H54 (cell line): ENCODE data around the gene RAD51B.
"Not testable (repeated sequence)": the region's sequence is repeated elsewhere in the genome, so short reads cannot be mapped to it uniquely, and the experiment has no call there.

Source experiments
- DNase-seq: peaks from one replicate; pipeline ENCODE4 v3.0.0; 2011; ENCODE audit warnings: low spot score, mixed read lengths; ENCODE audit not compliant: insufficient read length
- FAIRE-seq: peaks from 3 replicates; lab custom pipeline; 2011; peaks lifted over from hg19 to GRCh38; lab: Jason Lieb, UNC
- POLR2A ChIP-seq: IDR thresholded peaks from 2 replicates; pipeline ENCODE4 v1.6.1; 2011; ENCODE audit warnings: low read depth, mild to moderate bottlenecking, low read length

RAD51B gene

DNA sequence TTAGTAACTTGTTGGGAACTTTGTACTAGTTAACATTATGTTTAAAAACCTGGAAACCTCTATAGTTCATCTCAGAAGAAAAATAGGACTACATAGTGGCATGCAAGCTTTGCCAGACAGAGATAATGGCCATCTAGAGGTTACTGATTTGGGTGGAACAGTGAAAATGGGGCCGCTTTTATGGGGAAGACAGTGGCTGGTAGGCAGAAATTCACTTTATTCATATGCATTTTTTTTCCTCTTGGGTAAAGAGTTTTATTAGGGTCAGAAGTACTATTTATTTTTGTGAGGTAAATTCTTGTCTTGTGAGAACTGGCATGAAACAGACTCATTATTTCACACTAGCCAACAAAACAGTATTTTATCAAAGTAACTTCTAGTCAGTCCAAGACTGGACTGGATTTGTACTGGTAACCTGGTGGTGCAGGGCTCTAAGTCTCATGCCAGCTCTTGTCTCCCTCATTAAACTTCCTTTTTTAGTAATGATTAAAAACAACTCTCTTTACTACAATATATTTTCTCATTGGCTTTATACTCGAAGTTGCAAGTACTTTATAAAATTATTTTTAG lies 345.8 kb downstream of the RAD51B start:
- FAIRE-seq, result no peak
- no peak for DNase-seq
- TF ChIP-seq POLR2A, result no peak

DNA sequence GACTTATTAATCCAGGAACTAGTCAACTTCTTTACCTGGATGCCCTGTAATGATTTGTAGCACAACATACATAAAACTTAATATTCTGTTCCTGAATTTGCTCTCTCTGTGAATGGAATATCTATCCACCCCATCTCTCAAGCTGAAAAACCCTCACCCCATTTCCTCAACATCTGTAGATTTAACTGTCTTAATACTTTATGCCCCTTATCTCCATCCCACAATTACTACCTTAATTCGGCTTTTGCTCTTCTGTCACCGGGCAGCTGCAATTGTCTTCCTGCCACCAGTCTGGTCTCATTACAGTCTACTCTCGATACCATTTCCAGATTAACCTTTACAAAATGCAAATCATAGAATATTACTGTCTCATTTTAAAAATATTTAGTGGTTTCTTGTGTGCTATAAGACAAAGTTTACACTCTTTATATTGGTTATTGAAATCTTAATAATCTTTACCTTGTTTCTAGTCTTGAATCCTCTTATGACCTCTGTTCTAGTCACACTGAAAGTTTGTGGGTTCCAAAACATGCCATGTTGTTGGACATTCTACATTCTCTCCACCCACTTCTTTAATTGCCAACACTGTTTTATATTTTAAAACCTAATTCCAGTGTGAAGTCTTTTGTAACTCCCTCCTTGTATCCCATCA lies 347.3 kb downstream of the RAD51B start:
- FAIRE-seq, result no peak
- TF ChIP-seq POLR2A, result no peak

DNA sequence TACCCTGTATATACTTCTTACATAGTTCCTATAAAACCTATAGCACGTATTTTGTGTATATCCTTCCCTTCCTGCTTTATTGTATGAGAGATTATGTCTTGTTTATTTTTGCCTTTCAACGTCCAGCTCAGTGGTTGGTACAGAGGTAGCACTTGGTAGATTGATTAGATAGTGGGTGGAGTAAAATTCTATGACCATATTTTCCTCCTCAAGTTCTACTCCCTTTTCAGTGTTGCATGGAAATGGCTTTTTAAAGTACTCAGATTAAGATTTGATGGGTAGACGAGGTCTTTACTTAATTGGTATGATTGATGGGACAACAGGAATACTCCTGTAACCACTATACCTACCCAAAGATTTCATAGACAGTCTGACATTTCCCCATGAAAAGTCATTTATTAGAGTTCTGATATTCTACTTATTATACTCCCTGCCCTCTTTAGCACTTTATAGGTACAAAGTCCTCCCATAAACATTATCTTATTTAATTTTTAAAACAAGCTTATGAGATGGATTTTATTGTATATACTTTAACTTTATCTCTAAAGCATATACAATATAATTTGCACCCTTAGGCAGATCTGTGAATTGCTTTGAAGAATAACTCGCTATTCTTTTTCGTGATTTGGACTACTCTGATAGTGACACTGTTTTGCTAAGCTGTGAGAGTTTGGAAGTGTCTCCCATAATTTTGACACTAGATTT lies 348.0 kb downstream of the RAD51B start:
- FAIRE-seq (no peak), DNase-seq (no peak)
- no peak for TF ChIP-seq POLR2A

More for the DNA sequence above, 347.3 kb downstream of the RAD51B start:
- no peak for DNase-seq

DNA sequence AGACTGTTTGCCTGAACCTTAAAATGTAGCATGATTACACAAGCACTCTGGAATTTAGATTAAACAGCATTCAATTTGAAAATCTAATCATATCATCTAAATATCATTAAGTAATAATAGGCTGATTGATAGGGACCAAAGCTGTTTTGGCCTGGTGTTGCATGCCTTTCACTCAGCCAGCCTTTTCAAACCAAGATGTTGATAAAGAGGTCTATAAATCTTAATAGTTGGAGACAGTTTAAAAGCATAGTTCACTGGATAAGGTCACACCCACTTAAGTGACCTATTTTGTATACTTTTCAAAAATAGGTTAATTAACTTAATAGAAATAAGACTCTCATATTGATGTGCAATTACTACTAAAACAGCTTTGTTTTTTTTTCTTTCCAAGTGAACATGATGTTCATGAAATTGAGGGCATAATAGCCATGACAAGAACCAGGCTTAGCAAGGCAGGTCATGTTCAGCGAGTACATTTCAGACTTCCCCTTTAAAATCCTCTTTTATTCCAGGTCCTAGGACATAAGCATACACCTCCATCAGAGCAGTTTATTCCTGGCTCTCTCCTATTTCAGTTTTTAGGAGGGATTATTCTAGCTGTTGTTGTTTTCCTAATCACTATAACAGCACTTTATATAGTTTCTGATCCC lies 349.0 kb downstream of the RAD51B start:
- DNase-seq (no peak), FAIRE-seq (no peak)
- no peak for TF ChIP-seq POLR2A

DNA sequence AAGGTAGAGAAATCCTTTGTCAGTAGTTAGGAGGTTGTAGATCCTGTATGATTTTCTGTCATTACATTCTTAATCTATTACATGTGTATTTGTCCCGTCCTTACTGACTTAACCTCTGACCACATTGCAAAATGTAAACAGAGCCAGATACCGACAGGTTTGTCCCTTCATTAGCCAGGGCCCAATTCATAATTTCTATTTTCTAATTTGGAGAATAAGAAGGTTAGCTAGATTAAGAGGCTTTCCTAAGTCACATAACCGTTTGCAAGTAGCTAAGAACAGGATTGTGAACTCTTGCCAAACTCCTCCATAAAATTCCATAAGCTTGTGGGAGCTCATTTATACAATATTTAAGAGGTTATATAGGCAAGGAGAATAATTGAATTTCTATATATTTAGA lies 352.6 kb downstream of the RAD51B start:
- FAIRE-seq (no peak), DNase-seq (no peak)
- TF ChIP-seq POLR2A, result no peak

DNA sequence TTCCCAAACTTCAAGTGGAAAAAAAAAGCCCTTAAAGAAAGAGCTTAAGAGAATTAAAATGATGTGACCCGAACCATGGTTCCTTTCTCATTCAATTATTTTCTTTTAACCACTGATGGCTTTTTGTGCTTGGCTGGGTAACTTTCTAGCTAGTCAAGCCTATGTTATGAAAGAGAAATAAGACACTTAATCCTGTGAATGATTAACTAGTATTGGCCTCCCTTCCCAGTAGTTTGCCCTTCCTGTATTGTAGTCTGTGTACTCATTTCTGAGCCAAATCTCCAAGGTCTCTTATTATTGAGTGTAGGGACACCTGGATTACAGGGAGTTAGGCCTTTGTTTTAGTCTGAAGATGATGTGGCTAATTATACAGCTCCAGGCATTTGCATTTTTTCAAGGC lies 353.0 kb downstream of the RAD51B start:
- no peak for TF ChIP-seq POLR2A
- FAIRE-seq (no peak), DNase-seq (no peak)

DNA sequence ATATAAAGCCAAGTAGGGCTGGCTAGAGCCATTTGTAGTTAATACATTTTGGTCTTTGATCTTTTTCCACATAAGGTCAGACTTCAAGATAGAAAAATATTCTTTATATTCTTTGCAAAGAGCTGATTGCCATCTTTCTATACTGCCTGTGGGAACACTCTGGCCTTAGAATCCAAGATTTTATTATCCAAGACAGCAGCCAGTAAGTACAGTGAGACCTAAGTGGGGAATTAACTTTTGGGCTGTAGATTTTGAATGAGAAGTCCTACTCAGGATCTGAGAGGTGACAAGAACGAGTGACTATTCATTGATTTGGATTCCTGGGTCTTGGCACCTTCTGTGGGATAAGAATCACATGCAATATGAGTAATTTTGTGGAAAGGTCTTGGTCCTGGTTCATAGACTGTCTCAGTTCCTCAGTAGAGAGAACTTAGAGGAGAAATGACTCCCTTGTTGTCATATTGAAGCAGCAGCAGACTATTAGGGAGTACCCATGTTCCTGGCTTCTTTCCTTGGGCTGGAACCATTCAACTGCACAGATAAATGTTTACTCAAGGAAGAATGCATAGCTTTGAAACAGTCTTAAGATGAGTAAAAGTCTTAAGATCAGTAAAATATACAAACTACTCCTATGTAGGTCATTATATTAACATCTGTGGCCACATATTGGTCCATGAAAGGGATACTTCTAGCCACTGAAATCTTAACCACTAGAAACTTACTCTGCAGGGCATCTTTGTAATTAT lies 353.8 kb downstream of the RAD51B start:
- no peak for TF ChIP-seq POLR2A
- DNase-seq (no peak), FAIRE-seq (peak; percentile 6)

DNA sequence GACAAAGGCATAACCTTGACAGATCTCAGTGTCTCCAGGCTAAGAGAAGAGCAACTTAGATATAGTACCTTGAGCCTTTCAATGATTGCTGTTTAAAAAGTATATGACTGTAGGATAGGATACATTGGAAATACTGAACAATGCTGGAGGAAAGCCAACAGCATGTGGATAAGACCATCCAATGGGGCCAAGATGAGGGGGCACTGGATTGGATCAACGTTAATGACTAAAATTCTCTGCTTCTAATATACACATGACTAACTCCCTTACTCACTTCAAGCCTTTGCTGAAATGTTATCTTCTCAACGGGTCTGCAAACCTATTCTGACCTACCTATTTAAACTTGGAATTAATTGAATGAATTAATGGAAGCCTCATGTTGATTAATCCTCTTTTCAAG lies 354.9 kb downstream of the RAD51B start:
- FAIRE-seq (no peak), DNase-seq (no peak)
- no peak for TF ChIP-seq POLR2A

DNA sequence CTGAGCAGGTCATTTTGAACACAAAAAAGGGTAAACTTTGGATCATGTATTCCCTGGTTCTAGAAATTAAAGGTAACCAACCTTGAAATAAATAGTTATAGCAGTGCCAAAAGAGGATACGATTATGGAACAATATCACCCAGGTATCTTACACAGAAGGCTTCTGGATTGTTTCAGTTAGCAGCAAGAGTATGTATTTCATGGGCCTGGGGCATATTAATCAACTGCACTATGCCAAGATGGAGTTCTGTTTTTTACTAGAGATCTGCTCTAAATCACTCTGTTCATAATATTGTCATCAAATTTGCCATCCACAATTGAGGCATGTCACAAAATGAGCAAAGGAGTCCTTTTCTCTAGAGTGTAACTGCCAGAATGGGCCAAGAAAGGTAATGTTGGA lies 357.1 kb downstream of the RAD51B start:
- FAIRE-seq (no peak), DNase-seq (no peak)
- no peak for TF ChIP-seq POLR2A

DNA sequence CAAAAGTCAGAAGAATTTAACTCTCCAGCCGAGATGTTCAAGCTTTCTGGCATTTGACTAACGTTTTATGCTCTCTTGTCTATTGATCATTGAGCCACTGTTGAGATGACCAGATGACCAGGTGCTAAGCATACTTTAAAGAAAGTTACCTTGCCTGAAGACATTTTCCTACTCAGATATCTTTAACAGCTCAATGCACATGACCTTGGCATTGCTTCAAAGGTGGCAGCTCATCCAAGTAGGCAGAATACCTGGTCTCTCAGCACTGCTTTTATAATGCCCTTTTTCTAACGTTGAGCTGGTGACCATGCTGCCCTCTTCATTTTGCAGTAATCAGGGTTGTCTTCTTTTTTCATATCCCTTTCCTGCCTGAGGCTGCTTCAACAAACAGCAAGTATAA lies 358.1 kb downstream of the RAD51B start:
- no peak for TF ChIP-seq POLR2A
- DNase-seq (no peak), FAIRE-seq (no peak)

DNA sequence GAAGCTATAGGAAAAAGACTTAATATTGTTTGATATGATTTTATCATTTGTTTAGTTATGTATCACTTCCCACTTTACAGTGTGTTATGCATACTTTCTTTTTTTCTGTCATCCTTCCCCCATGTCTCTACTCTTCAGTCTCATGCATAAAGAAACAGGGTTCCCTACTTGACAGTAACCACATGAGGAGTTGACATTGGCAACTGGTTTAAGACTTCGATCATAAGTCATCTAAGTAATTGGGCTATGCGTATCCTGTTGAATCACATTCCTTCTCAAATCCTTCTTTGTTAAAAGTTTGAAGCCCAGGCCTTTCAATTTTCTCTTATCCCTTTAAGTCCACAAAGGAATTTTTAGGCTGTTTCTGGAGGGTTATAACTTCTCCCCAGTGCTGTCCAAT lies 358.7 kb downstream of the RAD51B start:
- DNase-seq (no peak), FAIRE-seq (no peak)
- no peak for TF ChIP-seq POLR2A

DNA sequence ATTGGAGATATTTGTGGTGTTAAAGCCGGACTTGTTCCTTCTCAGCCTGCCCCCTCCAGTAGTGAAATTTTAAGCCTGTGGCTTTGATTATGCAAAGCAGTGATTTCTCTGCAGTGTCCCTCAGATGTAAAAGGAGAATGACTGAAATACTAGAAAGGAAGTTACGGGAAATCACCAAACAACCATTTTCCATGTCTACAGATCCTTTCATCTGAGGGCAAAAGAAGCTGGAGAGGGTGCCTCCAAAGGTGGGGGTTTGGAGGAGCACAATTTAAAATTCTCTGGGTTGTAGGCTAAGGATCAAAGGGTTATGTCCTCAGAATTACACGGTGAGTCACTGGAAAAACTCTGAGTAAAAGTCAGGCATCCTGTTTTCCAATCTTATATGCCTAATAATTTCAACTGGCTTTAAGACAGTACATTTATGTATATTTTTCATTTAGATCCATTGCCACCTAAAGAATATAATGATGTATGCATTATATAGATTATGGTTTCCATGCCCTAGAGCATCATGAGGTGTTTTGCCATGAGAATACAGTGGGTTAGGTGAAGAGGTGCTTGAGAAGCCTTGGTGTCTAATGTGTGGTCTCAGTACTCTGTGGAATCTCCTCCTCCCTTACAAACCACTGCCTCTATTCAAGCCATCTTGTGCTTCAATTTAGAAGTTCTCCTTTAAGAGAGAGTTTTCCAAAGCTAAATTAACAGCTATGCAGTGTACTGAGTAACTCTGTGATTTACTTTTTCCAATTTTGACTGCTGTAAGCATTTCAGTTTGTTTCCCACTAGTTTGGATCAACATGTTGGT lies 362.1 kb downstream of the RAD51B start:
- DNase-seq (no peak), FAIRE-seq (peak; percentile 62)
- no peak for TF ChIP-seq POLR2A

DNA sequence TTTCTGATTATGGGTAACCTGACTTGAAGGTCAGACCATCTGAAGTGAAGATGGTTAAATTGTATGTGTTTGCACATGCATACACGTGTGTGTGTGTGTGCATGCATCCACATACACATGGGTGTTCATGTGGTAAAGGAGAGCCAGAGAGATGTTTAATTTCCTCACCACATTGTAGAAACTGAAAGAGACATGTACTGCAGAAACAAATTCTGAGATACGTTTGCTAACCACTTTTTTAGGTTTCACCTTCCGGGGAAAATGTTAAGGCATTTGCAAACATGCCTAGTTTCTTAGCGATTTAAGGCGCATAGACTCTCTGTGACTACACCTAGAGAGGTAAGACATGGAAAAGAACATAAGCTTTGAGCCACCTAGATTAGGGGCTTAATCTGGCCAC lies 362.9 kb downstream of the RAD51B start:
- no peak for TF ChIP-seq POLR2A
- no peak for DNase-seq
- no peak for FAIRE-seq

DNA sequence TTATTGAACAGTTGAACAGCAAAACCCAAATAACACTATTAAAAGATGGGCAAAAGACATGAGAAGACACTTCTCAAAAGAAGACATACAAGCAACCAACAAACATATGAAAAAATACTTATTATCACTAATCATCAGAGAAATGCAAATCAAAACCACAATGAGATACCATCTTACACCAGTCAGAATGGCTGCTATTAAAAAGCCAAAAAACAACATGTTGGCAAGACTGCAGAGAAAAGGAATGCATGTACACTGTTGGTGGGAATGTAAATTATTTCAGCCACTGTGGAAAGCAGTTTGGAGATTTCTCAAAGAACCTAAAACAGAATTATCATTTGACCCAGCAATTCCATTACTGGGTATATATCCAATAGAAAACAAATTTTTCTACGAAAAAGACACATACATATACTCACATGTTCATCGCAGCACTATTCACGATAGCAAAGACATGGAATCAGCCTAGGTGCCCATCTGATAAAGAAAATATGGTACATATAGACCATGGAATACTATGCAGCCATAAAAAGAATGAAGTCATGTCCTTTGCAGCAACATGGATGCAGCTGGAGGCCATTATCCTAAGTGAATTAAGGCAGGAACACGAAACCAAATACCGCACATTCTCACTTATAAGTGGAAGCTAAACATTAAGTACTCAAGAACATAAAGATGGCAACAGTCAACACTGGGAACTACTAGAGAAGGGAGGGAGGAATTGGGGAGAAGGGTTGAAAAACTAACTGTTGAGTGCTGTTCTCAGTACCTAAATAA lies 367.1 kb downstream of the RAD51B start:
- FAIRE-seq, DNase-seq: not testable (repeated sequence)
